HG02678 (cell line): Measurements from ENCODE around the gene DYNLT5.
"Not testable (repeated sequence)": the region's sequence is repeated elsewhere in the genome, so short reads cannot be mapped to it uniquely, and the experiment has no call there.

ENCODE experiments used
- ATAC-seq: cut with Tn5 transposase; IDR thresholded peaks from one replicate; pipeline ENCODE4 v1.9.1; 2021; ENCODE audit warnings: mild to moderate bottlenecking, moderate library complexity; ENCODE audit not compliant: unreplicated experiment

The DYNLT5 gene, protein sequence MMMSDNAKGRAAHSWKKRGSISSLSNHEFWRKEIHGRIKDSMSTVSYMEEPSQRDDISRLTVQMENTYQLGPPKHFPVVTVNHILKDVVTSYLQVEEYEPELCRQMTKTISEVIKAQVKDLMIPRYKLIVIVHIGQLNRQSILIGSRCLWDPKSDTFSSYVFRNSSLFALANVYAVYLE

DNA sequence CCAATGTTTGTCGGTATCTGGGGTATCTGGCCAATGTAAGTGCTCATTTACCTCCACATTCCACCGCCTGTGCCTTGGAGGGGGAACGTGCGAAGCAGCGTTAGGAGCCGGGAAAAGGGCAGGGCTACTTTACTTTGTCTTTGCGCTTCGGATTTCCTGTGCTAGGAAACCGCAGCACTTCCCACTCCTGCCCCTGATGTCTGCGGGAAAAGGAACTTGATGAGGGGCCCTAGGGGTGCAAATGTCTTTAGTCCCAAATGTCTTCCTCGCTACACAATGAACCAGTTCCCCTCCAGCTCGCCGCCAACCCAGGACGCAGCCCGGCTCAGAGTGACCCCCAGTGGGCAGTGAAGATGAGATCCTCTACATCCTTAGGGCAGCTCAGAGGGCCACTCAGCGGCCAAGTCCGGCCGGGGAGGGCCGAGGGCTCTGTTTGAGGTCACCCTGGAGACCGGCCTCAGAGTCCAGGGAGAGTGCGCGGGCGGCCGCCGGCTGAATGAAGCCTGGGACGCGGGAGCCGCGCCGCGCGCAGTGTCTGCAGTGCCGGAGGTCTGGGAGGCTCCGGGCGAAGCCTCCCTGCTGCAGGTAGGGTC lies at the start of gene DYNLT5:
DYNLT5 (plus strand) TSS at position 460 of the 593 bp plus-strand sequence. CDS start 2,200 bp downstream, outside the sequence.
- peak; percentile 62 for ATAC-seq

DNA sequence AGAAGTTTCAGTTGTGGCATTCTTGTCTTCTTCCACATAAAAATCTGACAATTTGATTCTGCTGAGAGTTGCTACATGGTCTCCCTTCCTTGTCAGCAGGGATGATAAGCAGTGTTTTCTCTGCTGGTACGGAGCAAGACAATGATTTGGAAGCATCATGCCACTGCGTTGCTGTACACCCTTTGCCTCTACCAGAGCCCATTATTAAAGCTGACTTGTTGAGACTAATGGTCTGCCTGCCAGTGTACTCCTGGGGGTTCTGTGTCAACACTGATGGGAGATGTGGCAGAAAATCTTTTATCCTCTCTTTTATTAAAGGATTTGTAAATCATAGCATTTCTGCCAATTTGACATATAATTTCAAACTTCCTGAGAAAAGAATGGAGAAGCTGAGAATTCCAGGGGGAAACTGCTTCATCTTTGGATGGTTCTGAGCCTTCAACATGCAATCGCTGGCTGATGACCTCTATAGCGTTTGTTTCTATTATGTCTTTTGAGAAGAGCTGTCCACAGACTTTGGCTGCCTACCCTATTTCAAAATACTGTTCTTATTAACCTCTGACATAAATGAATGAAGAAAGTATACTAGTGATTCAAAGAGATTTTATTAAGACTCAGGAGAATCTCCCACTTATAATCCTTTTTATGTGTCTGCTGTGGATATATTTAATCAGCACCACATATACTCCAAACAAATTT lies 47.9 kb upstream of the DYNLT5 start:
- ATAC-seq: no peak

DNA sequence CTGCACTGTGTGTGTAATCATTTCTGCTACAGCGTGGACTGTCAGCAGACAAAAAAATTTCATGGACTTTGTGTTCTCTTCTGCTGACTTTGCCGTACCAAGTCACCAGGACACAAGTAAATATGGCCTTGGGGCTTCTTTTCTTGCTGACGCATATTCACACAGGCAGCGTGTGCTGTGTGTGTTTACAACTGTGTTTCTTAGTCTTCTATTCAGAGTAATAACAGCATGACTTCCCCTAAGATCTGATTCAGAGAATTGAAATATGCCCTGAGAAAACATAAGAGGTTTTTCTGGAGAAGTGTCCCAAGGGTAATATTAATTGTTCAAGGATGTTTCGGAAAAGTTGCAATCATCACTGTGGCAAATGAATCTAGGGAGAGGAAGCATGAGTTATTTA lies 47.1 kb upstream of the DYNLT5 start:
- ATAC-seq: no peak

DNA sequence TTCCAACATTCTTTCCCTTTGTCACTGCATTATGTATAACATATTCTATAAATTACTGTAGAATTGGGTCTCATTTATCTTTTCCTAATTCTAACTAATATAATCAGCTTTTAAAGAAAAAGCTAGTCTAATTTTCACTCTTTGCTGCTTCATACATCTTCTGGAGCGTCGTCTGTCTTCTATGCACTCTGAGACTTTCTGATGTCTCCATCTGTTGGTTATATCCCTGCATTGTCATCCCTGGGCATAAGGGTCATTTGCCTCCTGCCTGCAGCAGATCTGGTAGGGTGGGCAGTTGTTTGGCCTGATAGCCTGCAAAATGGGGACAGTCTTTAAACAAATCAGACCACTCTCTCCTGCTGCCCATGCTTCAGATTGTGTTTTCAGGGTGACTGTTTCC lies 40.8 kb upstream of the DYNLT5 start:
- ATAC-seq: no peak

DNA sequence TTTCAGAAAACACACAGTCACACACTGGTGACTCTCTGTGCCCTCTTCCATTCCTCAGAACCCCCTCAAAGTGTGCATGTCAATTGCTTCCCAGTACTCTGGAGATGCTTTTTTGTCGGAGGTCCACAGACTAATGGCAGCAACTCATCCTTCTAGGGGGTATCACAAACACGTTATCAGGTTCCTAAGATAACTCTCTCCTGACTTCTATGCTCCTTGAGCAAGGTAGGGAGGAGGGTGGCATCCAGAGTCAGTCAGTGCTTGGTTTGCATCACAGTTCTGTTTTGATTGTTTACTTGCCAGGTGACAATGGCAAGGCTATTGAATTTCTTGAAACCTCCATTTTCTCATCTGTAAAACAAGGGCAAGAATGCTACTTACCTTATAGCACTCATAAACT lies 39.4 kb upstream of the DYNLT5 start:
- ATAC-seq: no peak

DNA sequence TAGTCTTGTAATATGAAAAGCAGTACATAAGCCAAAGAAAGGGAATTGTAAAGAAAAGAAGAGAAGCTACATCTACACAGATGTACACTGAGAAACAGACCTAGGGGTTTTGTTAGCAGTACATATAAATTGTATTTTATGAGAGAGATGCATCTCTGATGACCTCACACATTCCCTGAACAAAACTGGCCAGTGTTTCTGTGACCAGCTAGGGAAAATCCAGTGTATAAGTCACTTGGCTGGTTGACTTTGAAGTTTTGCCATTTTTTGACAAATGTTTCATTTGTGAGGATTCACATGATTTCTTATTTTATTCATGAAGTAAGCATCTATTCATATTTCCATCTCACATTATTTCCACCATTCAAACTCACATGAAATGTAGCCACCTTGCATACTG lies 28.3 kb upstream of the DYNLT5 start:
- ATAC-seq: no peak

DNA sequence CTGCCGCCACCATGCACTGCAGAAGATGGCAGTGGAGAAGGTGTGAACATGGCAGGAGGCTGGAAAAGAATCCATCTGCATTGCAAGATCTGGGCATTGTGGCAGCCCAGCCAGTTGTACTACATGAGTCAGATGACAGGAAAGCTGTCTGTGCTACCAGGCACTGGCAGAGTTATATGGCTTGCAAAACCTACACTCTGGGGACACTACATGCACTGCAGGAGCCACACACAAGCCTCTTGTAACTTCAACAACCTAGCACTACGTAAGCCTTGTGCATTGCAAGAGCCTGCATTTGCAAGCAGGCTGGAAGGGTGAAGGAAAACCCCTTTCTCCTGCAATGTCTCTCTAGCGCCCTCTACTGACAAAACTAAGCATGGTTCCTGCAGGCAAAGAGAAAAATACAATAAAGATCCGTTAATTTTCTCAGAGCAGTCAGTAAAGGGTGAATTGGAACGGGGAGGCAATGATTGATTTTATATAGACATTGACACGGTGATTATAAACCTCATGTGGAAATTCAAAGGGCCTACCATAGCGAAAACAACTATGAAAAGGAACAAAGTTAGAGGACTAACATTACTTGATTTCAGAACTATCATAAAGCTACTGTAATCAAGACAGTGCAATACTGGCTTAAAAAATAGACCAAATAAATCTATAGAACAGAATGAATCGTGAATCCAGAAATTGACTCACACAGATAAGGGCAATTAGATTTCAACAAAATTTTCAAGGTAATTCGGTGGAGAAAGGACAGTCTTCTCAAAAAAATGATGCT lies 26.2 kb upstream of the DYNLT5 start:
- ATAC-seq: peak; percentile 83

DNA sequence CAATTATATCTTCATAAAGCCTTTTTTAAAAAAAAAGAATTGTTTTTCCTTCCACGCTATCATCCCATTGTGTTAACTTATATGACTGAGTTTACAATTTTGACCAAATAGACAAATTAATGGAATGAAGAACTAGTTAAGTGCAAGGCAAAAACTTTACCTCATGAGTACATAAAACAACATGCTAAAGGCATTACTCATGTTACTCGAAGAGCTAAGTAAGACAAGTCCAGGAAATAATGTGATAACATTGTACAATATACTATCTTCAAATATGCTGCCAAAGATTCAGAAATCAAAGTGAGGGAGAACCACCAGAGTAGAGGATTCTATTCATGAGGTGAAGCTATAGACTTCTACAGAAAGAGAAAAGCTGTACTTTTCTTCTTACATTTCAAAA lies 24.2 kb upstream of the DYNLT5 start:
- ATAC-seq: no peak

DNA sequence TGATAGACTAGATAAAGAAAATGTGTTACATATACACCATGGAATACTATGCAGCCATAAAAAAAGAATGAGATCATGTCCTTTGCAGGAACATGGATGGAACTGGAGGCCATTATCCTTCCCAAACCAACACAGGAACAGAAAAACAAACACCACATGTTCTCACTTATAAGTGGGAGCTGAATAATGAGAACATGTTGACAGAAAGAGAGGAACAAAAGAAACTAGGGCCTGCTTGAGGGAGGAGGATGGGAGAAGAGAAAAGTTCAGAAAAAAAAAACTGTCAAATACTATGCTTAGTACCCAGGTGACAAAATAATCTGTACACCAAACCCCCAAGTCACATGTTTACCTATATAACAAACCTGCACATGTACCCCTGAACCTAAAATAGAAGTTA lies 23.5 kb upstream of the DYNLT5 start:
- ATAC-seq: not testable (repeated sequence)

DNA sequence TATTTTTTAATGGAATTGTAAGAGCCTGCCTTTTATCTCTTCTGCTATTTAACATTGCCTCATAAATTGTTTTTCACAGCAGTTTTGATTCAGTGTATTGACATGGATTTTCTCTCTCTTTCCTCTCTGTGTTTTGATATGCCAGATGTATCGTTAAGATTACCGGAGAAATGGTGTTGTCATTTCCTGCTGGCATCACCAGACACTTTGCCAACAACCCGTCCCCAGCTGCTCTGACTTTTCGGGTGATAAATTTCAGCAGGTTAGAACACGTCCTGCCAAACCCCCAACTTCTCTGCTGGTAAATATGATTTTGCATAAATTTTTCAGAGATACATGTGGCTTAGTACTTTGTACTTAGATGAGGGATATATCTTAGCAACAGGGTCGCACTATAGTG lies 23.1 kb upstream of the DYNLT5 start:
- ATAC-seq: no peak

DNA sequence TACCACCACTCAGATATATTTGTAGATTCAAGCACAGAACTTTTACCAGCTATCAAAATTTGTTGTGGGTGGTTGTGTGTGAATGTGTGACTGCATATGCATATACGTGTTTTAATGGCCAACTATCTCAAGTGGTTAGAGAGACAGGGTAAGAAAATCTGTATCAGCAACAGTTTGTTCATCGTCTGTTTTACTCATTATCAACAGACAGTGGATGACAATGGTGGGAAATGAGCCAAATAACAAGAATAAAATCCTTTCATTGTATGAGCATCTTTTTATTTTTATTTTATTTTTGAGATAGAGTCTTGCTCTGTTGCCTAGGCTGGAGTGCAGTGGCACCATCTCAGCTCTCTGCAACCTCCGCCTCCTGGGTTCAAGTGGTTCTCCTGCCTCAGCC lies 22.7 kb upstream of the DYNLT5 start:
- no peak for ATAC-seq

DNA sequence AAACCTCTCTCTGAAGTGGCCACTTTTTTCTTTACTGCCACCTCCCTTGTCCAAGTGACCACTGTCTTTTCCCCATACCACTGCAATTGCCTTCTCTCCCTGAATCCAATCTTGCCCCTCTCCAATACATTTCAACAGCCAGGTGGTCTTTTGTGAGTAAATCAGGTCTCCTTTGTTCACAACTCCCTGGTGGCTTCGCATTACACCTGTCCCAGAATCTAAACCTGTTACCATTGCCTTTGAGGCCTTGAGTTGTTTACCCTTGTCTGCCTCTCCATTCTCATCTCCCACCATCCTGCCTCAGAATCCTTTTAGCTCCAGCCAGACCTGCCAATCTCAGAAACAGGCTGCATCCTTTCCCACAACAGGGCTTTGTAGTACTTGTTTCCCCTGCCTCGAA lies 21.8 kb upstream of the DYNLT5 start:
- ATAC-seq: no peak

DNA sequence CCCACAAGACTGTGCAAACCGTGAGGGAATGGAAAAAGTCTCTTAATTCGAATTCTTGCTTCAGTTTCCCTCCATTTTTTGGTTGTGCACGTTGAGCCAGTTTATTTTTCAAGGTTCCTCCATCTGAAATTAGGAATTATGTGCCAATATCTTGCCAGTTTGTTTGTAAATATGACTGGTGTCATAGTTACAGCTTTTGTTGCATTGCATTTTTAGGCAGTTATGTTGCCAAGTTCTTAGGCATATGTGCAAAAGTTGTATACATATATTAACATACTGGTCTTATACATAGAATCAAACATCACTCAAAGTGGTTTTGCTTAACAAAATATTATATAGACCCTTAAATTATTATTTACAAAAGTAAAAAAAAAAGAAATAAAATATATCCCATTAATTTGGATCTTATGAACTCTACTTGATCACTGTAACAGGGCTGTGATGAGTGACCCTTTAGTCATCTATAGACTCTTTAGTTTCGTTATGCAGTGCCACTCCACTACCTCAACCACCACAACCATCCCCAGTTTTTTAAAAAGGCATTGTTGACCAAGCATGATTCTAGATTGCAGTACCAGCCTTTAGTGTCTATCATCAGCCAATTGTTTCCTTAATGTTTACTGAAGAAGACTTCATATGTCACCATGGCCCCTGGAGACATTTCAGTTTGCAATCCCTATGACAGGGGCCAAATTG lies 20.9 kb upstream of the DYNLT5 start:
- ATAC-seq: no peak

DNA sequence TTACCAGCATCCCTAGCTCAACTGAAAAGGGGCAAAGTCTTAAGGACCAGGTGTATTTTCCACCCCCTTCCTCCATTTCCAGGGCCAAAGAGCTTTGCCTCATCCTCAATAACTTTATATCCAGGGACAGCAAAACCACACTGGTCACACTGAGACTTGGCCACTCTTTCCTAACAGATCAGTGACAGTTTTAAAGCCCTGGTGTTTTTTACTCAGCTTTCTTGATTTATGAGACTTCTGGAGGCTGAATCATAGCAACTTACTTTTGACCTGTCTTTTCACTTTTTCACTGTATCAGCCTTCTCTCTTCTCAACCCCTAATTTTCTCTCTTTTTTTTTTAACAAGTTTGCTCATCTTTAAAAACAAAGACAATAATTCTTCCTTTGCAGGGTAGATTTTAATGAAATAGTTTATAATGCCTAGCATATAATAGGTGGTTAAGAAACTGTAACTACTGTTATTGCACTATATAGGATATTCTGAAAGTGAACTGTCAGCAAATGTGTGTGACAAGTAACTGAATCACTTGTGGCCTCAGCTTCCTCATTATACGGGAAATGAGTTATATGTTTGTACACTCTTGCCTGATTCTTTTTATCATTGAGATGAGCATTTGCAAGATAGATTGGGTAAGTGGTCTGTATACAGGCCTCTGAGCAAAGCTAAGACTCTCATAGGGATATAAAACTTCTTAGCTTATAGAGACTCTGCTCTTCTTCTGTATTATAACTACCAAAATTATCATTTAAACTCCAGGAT lies 19.7 kb upstream of the DYNLT5 start:
- ATAC-seq: no peak

DNA sequence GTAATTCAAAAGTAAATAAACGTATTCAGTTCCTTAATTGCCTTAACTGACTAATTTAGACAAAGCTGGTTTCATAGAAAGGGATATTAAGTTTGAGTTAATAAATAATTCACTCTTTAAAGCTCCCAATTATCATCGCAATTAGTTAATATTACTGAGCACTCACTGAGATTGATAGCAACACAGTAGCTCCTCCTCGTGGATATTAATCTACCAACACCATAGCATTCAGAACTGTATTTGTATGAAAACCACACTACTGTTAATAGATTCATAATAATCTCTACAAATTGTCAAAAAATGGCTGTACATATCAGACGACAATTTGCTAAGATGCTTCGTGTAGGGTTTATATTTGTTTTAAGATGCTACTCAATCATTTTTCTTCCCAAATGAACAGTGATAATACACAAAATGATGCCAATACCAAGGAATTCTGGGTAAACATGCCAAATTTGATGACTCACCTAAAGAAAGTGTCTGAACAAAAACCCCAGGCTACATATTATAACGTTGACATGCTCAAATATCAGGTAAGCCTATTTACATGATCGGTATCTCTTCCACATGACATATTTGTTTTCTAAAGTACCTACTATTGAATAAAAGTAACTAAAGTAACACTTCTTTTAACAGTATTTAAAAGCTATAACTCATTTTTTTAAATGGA lies 18.8 kb upstream of the DYNLT5 start:
- no peak for ATAC-seq

DNA sequence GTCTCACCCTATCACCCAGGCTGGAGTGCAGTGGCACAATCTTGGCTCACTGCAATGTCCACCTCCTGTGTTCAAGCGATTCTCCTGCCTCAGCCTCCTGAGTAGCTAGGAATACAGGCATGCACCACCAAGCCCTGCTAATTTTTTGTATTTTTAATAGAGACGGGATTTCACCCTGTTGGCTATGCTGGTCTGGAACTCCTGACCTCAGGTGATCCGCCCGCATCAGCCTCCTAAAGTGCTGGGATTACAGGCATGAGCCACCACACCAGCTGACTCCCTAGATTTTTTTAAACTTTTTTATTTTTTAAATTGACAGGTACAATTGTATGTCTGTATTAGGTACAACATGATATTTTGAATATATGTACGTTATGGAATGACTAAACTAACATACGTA lies 17.7 kb upstream of the DYNLT5 start:
- not testable (repeated sequence) for ATAC-seq

DNA sequence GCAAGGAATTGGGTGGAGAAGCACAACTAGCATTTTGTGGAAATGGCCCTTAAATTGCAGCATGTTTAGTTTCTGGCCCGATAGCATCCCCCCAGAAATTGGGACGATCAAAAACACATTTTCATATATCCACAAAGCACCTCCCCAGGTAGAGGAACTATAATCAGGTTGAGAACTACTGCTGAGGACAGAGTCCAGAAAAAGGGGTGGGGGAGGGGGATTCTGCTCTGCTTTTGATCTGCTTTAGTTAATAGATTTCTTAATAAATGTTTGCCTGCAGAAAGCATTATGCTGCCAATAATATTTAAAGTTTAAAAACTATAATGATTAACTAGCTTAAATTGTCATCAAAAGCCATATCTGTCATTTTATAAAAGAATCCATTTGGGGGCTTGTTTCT lies 14.4 kb upstream of the DYNLT5 start:
- no peak for ATAC-seq

DNA sequence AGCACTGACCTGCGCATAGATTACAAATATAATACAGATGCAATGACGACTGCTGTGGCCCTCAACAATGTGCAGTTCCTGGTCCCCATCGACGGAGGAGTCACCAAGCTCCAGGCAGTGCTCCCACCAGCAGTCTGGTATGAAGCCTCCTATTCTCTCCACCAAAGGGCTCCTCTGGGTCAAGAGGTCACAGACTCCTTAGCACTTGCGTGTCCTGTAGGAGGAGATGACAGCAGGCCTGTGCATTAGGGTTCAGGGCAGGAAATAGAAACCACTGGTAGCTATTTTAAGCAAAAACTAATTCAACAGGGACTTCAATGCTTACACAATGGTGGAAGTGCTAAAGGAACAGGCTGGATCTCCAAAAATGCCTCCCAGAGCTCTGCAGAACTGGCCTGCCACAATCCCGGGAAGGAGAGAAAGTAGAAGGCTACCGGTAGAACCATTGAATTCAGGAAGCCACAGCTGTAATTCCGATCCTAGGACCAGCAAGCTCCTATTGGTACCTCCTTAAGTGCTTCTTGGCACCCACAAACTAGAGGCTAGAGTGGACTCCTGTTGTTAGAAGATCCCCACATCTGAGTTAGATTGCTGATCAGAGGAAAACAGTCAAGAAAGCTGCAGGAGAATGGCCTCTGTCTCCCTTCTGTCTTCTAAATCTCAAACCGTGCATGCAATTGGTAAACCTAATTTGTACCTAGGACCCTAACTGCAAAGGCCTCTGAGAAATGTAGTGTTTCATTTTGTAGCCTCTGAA lies 12.7 kb upstream of the DYNLT5 start:
- no peak for ATAC-seq

DNA sequence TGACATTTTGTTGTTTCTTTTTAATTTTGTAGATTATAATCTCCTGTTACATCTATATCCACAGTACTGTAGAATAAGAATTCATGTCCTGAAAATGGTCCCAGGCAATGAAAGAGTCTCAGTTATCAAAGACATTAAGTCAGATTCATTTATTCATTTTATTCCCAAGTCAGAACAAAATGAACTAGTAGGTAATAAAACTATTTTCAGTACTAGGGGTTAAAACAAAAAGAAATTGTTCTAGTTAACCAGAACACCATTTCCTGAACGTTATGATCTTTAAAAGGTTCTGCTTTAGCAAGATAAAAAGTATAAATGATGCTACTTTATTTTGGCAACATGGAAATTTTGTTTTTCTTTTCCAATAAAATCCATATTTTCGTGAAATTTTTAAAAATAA lies 6.8 kb upstream of the DYNLT5 start:
- ATAC-seq: no peak
